GM18499 (cell line): ENCODE results near the gene GPR68.
A peak's percentile ranks its signal among the peaks of the same experiment; 100 is the strongest.
"Not testable (repeated sequence)": the region's sequence is repeated elsewhere in the genome, so short reads cannot be mapped to it uniquely, and the experiment has no call there.

Experiments
- ATAC-seq: cut with Tn5 transposase; IDR thresholded peaks from one replicate; pipeline ENCODE4 v1.9.1; 2021; ENCODE audit warnings: moderate number of reproducible peaks; ENCODE audit not compliant: insufficient read depth, unreplicated experiment

GPR68 gene

DNA sequence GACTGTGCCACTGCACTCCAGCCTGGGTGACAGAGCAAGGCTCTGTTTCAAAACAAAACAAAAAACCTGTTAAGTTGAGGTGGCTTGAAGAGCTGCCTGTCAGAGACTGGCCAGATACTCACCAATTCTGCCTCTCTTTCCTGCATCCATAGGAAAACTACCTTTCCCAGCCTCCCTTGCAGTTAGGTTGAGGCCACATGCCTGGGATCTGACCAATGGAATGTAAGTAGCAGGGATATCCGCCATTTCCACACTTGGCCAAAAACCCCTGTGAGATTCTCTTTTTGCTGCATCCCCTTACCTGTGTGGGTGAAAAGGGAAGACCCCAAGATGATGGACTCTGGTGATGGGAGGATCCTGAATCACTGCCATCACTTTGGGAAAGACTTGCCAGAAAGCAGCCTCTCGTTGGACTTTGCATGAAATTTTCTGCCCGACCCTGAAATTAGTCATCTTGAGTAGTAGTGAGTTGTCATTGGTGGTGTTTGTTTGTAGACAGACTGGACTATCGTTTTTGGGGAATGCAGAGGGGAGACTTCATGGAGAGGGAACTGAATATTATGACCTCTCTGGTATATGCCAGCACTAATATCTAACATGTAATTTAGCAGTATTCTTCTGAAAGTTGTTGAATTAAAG lies 14.0 kb downstream of the GPR68 start:
- no peak for ATAC-seq

DNA sequence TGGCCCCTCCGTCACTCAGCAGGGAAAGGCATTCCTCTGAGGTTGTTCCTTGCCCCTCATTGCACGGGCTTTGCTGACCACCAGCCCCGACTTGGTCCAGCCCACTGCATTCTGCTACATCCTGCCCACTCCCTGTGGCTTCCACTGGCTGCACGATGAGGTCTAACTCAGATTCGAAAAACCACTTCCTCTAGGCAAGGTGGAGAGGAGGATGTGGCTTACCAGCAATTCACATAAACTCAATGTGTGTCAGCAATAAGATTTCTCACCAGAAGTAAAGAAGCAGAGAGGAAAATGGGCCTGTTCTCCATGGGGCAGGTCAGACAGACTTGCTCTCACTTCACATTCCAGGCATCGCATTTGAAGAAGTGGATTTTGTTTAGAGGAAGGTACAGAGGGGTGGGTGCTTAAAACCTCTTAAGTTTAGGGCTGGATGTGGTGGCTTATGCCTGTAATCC lies 14.7 kb downstream of the GPR68 start:
- peak; percentile 59 for ATAC-seq

DNA sequence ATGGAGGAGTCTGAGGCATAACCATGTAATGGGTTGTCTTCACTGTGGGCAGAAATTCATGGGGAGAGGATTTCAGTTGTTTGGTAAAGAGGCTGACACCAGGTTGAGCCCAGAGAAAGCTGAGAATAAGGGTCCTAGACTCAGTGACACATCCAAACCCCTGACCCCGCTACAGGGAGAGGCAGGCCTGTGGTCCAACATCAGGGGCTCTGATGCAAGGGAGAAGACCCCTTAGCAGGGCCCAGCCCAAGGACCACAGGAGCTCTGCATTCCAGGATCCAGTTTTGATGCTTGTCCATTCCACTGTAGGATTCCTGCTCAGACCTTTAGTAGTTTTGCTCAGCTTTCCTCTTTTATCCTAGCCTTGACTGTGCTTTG lies 15.5 kb downstream of the GPR68 start:
- ATAC-seq, result no peak

DNA sequence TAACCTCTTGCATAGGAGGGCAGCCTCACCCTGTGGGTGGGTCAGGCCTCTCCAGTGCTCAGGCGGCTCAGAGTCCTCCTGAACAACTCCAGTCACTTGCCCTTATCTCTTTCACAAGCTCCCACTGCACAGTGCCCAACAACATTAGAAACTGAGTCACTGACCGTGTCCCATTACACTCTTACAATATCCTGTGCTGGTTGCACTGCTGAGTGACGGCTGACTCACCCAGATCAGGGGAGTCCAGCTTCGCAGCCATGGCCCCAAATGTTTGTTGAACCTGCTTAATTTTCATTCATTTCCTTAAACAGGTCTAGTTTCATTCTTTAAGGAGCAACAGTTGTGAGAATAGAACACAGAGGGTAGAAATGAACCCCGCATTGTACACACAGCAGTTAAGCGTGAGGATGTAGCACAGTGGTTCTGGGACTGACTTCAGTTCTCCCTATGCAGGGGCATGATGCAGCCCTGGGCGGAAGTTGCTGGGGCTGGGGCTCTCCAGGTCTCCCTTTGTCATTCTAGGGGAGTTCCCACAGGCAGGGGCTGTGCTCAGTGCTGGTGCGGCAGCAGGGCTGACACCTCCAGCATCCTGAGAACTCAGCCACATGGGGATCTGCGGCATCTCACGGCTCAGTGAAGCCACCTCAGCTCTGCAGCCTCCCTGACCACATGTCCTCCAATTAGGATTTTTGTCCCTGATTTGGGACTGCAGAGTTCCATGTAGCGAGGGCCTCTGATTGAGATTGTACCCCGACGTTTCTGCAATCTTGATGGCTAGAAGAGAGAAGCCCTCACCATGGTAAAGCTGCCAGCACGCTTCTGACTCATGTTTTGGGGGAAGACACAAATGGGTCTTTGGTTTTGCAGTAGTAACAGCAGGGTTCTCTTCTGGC lies 16.1 kb downstream of the GPR68 start:
- ATAC-seq, result peak; percentile 79

DNA sequence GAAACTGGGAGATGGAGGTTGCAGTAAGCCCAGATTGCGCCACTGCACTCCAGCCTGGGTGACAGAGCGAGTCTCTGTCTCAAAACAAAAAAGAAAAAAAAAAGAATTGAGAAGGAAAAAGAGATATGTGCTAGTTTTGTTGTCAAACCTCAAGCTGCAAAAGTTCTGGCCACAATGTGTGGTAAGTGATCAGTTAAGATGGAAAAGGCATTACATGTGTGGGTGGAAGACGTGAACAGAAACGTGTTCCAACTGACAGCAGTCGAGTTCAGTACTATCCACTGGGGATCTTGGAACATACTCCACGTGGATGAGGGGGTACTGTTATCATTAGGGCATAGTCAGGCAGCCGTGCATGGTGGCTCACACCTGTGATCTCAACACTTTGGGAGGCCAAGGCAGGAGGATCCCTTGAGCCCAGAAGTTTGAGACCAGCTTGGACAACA lies 17.3 kb downstream of the GPR68 start:
- no peak for ATAC-seq

DNA sequence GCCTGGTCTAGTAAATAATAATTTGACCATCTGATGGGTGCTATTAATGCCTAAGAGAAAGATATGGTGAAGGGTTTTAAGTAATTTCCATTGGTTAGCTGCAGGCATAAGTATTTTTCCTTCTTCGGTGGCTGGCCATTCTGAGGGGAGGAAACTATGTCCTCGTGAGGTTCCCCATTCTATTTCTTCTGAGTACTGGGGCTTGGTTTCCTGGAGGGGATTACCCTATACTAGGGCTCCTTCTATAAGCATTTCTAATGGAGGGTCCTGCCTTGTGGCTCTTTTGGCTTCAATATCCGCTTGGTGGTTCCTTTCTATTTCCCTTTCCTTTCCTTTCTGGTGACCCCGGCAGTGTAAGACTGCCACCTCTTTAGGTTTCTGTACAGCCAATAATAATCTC lies 18.1 kb downstream of the GPR68 start:
- ATAC-seq, result not testable (repeated sequence)

DNA sequence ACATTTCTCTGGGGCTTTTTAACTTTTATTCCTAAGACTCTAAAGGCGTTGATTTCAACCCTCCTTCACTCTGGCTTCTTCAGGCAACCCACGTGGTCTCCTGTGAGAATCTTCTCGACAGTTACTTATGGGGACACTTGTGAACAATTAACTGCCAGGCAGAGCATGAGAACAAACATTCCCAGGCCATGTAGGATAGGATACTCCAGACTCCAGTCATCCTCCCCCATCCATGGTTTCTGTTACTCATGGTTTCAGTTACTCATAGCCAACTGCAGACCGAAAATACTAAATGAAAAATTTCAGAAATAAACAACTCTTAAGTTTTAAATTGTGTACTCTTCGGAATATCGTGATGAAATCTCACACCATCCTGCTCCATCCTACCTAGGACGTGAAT lies 19.5 kb downstream of the GPR68 start:
- ATAC-seq, result no peak

DNA sequence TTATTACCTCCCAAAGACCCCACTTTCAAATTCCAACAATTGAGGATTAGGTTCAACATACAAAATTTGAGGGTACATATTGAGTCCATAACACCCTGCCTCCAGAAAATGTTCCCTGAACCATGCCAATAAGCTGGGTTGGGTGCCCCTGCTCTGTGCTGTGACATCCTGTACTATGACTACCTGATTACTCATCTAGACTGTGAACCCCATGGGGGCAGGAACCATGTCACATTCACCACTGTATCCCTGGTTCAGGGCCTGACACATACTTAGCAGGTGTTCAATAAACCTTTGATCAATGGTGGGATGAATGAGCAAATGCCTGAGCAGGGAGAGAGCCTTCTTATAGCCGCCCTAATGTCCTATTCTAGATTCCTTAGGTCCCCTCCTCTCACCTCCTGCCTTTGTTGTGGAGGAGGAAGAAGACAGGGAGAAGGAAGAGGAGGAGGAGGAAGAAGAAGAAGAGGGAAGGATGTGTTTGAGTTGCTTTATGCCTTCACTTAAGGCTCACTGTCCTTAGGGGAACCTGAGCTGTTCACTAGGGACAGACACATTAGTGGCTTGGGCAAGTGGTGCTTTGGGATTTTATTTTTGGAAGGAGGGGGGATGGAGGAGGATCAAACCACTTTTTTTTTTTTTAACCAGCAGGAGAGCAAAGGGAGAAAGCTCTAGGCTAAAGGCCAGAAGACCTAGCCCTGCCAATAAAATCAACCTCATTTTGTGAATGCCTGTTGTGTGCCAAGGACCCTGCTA lies 21.3 kb downstream of the GPR68 start:
- no peak for ATAC-seq

DNA sequence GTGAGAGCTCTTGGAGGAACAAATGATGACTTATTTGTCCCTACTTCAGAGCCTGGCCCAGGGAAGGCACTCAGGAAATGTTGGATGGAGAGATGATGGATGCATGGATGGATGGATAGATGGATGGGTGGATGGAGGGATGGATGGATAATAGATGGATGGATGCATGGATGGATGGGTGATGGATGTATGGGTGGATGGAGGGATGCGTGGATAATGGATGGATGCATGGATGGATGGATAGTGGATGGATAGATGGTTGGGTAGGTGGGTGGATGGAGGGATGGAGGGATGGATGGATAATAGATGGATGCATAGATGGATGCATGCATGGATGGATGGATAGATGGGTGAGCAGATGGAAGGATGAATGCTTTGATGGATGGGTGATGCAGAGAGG lies 23.2 kb downstream of the GPR68 start:
- ATAC-seq, result no peak

DNA sequence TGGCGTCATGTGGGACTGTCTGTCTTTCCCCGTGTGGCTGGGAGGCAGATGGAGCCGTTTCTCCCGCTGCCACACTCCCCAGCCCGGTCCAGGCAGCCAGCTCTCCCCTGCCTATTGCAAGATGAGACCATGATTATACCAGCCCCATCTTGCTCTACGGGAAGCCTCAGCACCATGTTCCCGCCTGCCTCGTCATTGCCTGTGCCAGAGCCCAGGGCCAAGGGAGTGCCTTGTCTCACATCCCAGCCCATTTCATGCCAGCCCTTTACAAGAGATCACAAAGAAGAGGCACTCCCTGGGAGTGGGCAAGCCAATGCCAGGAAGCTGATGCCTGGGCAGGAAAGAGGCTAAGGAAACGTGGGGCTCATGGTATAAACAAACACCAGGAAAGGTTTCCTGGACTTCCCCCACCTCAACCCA lies 23.9 kb downstream of the GPR68 start:
- ATAC-seq, result no peak

DNA sequence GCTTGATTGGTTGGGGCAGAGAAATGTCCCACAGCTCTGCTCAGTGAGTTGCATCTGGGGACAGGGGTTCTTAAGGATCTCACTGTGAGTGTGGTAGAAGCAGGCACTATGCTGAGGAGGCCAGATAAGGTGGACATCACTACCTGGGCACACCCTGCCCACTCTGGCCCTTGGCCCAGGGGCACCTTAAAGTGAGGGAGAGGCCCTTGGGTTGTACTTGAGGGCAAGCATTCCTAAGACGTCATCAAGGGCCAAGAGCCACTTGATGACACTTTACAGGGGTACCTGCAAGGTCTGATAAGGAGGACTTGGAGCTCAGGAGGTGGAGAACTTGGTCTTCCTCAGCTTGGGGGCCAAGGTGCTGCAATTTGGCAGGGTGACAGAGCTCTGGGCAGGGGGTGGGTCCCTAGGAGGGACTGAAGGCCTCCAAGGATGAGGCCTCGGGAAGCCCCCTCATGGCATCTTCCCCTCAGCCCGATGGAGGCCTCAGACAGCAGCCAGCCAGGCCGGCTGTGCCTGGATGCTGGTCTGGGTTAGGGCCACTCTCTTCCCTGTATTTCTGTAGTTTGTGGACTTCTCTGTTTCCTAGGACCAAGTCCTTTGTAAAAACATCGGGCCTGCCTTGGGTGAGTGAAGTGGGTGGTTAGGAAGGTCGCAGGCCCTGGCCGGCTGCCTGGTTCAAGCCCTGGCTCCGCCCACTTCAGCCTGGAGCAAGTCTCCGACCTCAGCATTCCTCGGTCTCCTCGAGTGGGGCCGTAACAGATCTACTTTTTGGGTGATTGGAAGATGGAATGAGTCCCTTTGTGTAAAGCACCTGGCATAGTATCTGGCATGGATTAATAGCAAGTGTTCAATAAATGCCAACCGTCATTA lies 24.8 kb downstream of the GPR68 start:
- ATAC-seq, result no peak

DNA sequence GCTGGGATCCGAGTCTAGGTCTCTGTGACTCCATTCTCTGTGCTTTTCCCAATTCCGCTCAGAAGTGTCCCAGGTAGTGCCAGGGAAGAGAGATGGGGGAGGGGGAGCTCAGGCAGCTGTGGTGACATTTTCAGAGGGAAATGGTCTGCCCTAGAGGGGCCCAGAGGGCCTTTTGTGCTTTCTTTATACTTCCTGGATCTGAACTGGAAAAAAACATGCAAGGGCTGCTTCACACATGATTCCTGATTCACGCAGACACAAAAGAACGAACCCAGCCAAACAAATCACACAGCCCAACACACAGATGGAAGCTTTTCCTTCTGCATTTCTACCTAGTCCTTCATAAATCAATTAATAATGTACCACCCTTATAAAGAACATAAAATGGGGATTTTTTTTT lies 26.5 kb downstream of the GPR68 start:
- no peak for ATAC-seq

DNA sequence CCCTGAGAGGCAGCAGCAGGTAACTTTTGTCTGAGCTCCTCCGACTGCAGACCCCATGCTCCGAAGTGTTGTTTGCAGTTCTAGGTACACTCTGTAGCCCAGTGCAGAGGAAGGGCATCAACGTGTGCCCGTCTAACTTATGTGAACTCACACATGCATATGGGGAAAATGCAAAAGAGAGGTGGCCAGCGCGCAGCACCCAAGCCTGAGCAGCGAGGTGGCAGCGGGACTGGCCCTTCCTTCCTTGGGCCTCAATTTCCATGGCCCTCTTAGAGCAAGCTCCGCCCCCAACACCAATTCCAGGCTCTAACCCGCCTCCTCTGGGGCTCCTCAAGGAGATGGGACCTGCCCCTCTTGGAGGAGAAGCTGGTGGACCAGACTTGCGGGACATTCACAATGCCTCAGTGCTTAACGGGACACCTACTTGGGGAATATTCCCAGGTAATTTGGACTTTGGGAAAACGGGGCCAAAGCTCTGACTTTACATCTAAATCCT lies 27.7 kb downstream of the GPR68 start:
- ATAC-seq, result no peak

DNA sequence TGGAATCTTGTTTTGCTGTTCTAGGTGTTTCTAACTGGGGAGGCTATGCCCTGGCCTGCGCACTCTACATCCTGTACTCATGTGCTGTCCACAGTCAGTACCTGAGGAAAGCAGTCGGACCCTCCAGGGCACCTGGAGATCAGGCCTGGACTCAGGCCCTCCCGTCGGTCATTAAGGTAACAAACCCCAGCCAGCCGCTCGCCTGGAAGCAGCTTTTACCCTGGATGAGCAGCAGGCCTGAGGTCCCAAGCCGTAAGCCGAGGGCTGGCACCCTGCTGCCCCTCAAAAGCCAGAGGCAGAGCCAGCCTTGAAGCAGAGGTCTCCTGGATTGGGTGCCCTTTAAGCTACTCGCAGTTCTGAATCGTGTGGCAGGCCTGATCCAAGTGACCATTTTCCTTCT lies 29.1 kb downstream of the GPR68 start:
- no peak for ATAC-seq

DNA sequence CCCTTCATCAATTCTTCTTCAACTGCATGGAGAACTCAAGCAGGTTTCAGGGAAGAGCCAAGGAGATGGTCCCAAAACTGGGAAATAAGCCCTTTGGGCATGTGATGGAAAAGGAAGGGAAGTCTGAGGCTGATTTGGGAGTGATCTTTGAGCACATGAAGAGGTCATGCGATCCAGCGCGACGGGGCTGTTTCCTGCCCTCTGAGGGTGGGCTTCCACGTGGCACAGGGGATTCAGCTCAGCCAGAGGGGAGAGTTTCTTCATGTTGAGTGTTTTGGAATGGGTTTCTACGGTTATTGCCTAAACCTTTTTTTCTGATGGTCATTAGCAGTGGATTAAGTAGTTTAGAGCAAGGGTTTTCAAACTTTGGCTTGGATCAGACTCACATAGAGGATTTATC lies 30.2 kb downstream of the GPR68 start:
- no peak for ATAC-seq

DNA sequence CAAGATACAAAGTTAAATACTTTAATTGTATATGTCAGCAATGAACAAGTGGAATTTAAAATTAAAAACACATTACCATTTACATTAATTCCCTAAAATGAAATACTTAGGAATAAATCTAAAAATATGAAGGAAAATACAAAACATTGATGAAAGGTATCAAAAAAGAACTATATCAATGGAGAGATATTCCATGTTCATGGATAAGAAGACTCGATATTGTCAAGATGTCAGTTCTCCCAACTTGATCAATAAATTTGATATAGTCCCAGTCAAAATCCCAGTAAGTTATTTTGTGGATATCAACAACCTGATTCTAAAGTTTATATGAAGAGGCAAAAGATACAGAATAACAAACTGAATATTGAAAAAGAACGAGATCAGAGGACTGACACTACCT lies 33.5 kb downstream of the GPR68 start:
- ATAC-seq, result no peak

DNA sequence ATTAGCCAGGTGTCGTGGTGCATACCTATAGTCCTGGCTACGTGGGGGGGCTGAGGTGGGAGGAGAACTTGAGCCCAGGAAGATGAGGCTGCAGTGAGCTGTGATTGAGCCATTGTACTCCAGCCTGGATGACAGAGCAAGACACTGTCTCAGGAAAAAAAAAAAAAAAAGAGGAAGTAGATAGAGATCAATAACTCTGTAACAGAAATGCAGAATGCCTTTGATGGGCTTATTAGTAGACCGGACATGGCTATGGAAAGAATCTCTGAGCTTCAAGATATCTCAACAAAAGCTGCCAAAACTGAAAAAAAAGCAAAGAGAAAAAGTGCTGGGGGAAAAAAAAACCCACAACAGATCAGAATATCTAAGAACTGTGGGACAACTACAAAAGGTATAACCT lies 37.5 kb downstream of the GPR68 start:
- ATAC-seq, result no peak

DNA sequence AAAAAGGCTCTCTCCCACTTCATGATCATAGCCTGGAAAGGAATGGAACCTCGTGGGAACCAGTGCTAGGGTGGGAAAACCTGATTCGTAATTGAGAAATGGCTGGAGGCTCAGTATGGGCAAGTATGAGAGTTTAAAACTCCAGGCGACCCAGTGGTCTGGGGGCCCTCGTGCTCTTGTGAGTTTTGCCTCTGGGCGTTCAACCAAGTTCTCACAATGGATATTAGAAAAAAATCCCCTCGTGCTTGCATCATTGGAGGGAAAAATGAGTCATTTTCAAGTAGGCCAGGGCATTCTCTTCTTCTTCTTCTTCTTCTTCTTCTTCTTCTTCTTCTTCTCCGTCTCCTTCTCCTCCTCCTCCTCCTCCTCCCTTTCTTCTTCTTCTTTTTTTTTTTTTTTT lies 39.0 kb downstream of the GPR68 start:
- ATAC-seq, result no peak

DNA sequence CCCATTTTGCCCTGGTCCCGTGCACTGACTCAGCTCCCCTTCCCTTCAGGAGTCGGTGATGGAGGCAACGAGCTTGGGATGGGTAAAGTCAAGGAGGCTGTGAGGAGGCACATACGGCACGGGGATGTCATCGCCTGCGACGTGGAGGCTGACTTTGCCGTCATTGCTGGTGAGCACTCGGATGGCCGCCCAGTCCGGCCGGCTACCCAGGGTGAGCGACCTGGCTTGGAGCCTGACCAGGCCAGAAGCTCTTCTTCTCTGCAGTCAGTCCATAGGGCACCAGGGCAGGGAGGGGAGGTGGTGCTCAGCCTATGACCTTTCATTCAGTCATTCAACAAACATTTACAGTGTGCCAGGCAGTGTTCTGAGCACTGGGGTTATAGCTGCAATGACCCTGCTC lies 39.8 kb downstream of the GPR68 start:
- ATAC-seq, result no peak
